ENCODE results near the gene POLG2. TPM values are rescaled to one million over a fixed set of nuclear protein-coding genes. Genes with fewer than 3 reads are reported as not detected.

POLG2 gene
- total RNA-seq, 2 donors from 2014 or later, result 6.5 to 18.1 TPM

DNA sequence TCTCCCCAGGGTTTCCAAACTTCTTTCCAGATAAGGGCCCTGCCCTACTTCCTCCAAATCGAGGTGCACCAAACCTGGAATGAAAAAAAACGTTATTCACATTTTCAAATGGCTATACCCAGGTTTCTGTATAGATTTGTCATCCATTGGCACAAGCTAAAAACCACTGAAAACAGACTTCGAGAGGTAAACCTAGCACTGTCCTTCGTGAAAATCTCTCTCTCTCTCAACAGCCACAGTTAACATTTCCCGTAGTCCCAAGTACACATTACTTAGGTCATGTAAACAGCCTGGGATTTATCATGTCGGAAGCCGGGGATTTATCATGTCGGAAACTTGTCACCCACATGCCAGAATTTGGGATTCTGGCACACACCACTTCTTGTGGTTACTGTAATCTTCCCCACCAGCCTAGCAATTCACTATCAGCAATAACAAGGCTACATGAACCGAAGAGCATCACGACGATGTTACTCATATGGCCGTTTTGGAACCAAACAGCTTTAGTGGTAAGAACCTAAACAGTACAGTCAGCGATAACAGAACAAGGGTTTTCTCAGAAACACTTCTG, 8.0 kb upstream of the POLG2 start:
- peaks cover 54% of the 10 kb centered on the region for H3K4me1 ChIP-seq
- no peak for ATAC-seq
- peak in 2 of 4 donors; percentile 25 to 26 for DNase-seq
- H3K4me3 ChIP-seq, result peak overlapping the region; percentile 62 to 71
- TF ChIP-seq, protein P1, sequence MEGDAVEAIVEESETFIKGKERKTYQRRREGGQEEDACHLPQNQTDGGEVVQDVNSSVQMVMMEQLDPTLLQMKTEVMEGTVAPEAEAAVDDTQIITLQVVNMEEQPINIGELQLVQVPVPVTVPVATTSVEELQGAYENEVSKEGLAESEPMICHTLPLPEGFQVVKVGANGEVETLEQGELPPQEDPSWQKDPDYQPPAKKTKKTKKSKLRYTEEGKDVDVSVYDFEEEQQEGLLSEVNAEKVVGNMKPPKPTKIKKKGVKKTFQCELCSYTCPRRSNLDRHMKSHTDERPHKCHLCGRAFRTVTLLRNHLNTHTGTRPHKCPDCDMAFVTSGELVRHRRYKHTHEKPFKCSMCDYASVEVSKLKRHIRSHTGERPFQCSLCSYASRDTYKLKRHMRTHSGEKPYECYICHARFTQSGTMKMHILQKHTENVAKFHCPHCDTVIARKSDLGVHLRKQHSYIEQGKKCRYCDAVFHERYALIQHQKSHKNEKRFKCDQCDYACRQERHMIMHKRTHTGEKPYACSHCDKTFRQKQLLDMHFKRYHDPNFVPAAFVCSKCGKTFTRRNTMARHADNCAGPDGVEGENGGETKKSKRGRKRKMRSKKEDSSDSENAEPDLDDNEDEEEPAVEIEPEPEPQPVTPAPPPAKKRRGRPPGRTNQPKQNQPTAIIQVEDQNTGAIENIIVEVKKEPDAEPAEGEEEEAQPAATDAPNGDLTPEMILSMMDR (IDR thresholded peaks at IDR 0.05), result no peak
- no peak for TF ChIP-seq POLR2A (IDR thresholded peaks at IDR 0.05)
- H3K36me3 ChIP-seq (replicated peaks in 1 of 2; ENCODE audit: insufficient read depth in 1 of 2, low read depth in 2 of 2), result peaks cover 22 to 39% of the 10 kb centered on the region in 2 donors
- WGBS, 2 donors, result 1% methylated on average over 13 of the region's 13 CpGs
- H3K27me3 ChIP-seq, result no peaks in the 10 kb centered on the region
- intact Hi-C loops (cut with DNase I), result no loop called here
- peak overlapping the region; percentile 100 for H3K27ac ChIP-seq
- no peaks in the 10 kb centered on the region for H3K9me3 ChIP-seq

DNA sequence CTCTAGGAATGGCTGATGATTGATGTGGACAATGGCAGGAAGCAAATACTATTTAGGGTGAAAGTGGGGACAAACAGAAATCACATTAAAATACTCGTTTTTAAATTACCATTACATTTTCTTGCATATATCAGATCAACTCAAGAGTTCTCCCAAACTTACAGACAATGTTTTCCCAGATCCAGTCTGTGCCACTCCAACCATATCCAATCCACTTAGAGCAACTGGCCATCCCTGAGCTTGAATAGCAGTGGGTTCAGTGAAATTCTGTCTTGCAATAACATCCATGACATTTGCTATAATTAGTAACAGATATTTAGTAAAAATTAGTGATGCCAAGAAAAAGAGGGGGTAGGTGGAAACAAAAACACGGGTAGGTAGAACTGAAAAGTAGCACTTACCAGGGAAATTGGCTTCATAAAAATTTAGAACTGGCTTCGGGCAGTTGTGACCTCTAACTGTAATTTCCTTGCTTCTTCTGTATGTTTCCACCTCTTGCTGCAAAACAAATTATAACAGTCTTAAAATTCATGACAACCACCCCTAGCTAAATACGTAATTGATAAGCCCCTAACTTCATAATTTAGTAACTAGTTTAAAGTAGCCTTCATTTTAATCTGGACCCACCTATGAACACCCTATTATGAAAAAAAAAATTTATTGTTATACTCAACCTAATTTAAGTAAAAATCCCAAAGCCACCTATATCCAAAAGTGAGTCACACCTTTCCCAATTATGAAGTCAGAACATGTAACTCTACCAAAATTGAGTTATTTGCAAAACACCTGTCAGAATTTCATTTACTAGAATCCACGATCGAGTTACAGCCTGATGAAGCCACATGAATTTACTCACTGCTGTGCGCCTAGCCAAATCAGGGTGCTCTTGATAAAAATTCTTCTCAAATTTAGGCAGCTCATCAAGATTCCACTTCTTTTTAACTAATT, 7.2 kb upstream of the POLG2 start:
- Histone ChIP-seq H3K36me3 (replicated peaks in 1 of 2; ENCODE audit: insufficient read depth in 1 of 2, low read depth in 2 of 2) (peaks cover 23 to 41% of the 10 kb centered on the region in 2 donors), H3K4me1 (peaks cover 54% of the 10 kb centered on the region), H3K4me3 (peak overlapping the region in 1 of 2 donors; percentile 62), H3K27me3 (no peaks in the 10 kb centered on the region), H3K27ac (peak overlapping the region in 3 of 4 donors; percentile 100), H3K9me3 (no peaks in the 10 kb centered on the region)
- no peak for ATAC-seq
- intact Hi-C loops (cut with DNase I), result no loop called here
- no peak for TF ChIP-seq POLR2A (IDR thresholded peaks at IDR 0.05)
- TF ChIP-seq, protein P1 (IDR thresholded peaks at IDR 0.05), result no peak
- 11 to 13% methylated on average over 7 of the region's 7 CpGs for WGBS, 2 donors
- DNase-seq, result no peak

DNA sequence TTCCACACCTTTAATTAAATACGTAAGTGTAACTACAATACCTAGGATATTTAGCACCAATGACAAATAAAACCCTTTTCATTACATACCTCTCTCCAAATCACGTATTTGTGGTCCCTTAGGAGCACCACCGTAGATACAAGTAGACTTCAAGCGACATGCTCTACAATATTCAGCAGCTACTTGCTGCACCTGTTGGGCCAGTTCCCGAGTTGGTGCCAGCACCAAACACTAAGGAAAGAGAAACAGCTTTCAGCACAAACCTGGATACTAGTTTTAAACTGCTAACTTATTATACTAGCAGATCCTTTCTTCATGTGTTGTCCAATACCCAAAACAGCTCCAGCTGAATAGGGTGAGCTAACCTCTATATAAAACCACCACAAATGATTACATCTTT, 6.5 kb upstream of the POLG2 start:
- Histone ChIP-seq H3K27ac (peak overlapping the region in 2 of 4 donors; percentile 12 to 35), H3K4me1 (peaks cover 55% of the 10 kb centered on the region), H3K4me3 (no peak overlapping the region), H3K9me3 (no peaks in the 10 kb centered on the region), H3K27me3 (no peaks in the 10 kb centered on the region), H3K36me3 (replicated peaks in 1 of 2; ENCODE audit: insufficient read depth in 1 of 2, low read depth in 2 of 2) (peaks cover 23 to 41% of the 10 kb centered on the region in 2 donors)
- no peak for TF ChIP-seq POLR2A (IDR thresholded peaks at IDR 0.05)
- TF ChIP-seq, protein P1 (IDR thresholded peaks at IDR 0.05), result no peak
- no peak for ATAC-seq
- WGBS, 2 donors, result 46 to 49% methylated on average over 5 of the region's 5 CpGs
- intact Hi-C loops (cut with DNase I), result no loop called here
- DNase-seq, result no peak

DNA sequence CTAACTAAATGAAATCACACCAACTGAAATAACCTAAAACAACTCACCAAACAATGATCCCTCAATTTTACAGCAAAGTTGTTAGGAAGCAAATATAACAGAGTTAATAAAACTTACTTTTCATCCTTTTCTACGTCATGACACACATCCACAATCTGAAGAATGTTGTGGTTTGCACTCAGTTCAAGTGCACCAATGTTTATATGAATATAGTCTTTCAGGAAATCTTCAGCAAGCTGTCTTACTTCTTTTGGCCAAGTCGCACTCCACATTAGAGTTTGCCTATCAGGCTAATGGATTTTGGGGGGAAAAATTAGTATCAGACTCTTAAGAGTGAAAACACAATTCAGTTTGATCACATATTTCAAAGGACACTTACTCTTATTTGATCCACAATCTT, 6.0 kb upstream of the POLG2 start:
- TF ChIP-seq, protein P1 (IDR thresholded peaks at IDR 0.05), result no peak
- TF ChIP-seq POLR2A (IDR thresholded peaks at IDR 0.05), result no peak
- WGBS, 2 donors, result 67 to 76% methylated on average over 2 of the region's 2 CpGs
- Histone ChIP-seq H3K36me3 (replicated peaks in 1 of 2; ENCODE audit: insufficient read depth in 1 of 2, low read depth in 2 of 2) (peaks cover 23 to 41% of the 10 kb centered on the region in 2 donors), H3K4me3 (no peak overlapping the region), H3K27ac (peak overlapping the region in 2 of 4 donors; percentile 12 to 35), H3K27me3 (no peaks in the 10 kb centered on the region), H3K9me3 (no peaks in the 10 kb centered on the region), H3K4me1 (peaks cover 55% of the 10 kb centered on the region)
- ATAC-seq, result no peak
- intact Hi-C loops (cut with DNase I), result no loop called here
- no peak for DNase-seq
